Fibroblast of skin of left quadriceps (primary cell): ENCODE measurements around the gene HIPK2.

ENCODE experiments used
- DNase-seq, 2 experiments: peaks; one replicate each; pipeline ENCODE4 v3.0.0-alpha.2; 2013; ENCODE audit warnings: low read depth in 2 of 2

Gene HIPK2

GRCh38 chr7:139735912-139736595, 41.7 kb downstream of the HIPK2 start:
- no peak for DNase-seq

- DNase-seq, result no peak
Observed at GRCh38 chr7:139735466-139735865, 42.3 kb downstream of the HIPK2 start.

GRCh38 chr7:139734395-139734794, 43.4 kb downstream of the HIPK2 start:
- DNase-seq, result peak; percentile 74 to 82

- no peak for DNase-seq
Observed at GRCh38 chr7:139733751-139734150, 44.0 kb downstream of the HIPK2 start.

- DNase-seq, result no peak
Observed at GRCh38 chr7:139732471-139733167, 45.2 kb downstream of the HIPK2 start.

GRCh38 chr7:139731802-139732470, 45.9 kb downstream of the HIPK2 start:
- DNase-seq, result peak; percentile 42

- no peak for DNase-seq
Observed at GRCh38 chr7:139730746-139731612, 46.8 kb downstream of the HIPK2 start.

GRCh38 chr7:139728203-139728602, 49.6 kb downstream of the HIPK2 start:
- no peak for DNase-seq

GRCh38 chr7:139727151-139727705, 50.6 kb downstream of the HIPK2 start:
- no peak for DNase-seq

- DNase-seq, result no peak
Observed at GRCh38 chr7:139726485-139726869, 51.3 kb downstream of the HIPK2 start.

- DNase-seq, result no peak
Observed at GRCh38 chr7:139725858-139726484, 51.8 kb downstream of the HIPK2 start.

- DNase-seq, result no peak
Observed at GRCh38 chr7:139725077-139725476, 52.7 kb downstream of the HIPK2 start.

GRCh38 chr7:139722604-139723003, 55.2 kb downstream of the HIPK2 start:
- no peak for DNase-seq

GRCh38 chr7:139721821-139722220, 56.0 kb downstream of the HIPK2 start:
- no peak for DNase-seq

- no peak for DNase-seq
Observed at GRCh38 chr7:139721417-139721816, 56.4 kb downstream of the HIPK2 start.

- no peak for DNase-seq
Observed at GRCh38 chr7:139720705-139721231, 57.0 kb downstream of the HIPK2 start.

GRCh38 chr7:139720186-139720585, 57.6 kb downstream of the HIPK2 start:
- DNase-seq, result no peak

GRCh38 chr7:139718859-139719258, 58.9 kb downstream of the HIPK2 start:
- DNase-seq, result no peak

- DNase-seq, result no peak
Observed at GRCh38 chr7:139718141-139718540, 59.7 kb downstream of the HIPK2 start.

- DNase-seq, result no peak
Observed at GRCh38 chr7:139716156-139716942, 61.4 kb downstream of the HIPK2 start.
